Tibial artery (tissue), 4 donors: ENCODE results near the gene ADRA2A.

Source experiments
- DNase-seq, 2 donors: peaks; one replicate each; pipeline ENCODE4 v3.0.0-alpha.2; 2019
- H3K27ac ChIP-seq, 2 donors: fragments of 200-600 bp; sonication (generic) in 1 of 2; 1 replicate in 1 of 2; 2 replicates in 1 of 2; pipeline ENCODE4 v1.5.1; 2018 to 2019; ENCODE audit warnings: mild to moderate bottlenecking in 1 of 2
- H3K27me3 ChIP-seq, 2 donors: fragments of 200-600 bp; sonication (generic) in 1 of 2; one replicate each; pipeline versions ENCODE4 v1.5.1 to v1.6.0; 2016 to 2019
- H3K36me3 ChIP-seq, 3 donors: fragments of 200-600 bp; sonication (generic) in 2 of 3; one replicate each; pipeline ENCODE4 v1.5.1; 2016 to 2019; ENCODE audit warnings: mild to moderate bottlenecking in 2 of 3
- H3K4me1 ChIP-seq, 4 donors: fragments of 200-600 bp; sonication (generic) in 2 of 4; 1 replicate in 3 of 4; 2 replicates in 1 of 4; pipeline ENCODE4 v1.5.1; 2016 to 2019
- H3K4me3 ChIP-seq, 2 donors: fragments of 200-600 bp; sonication (generic) in 1 of 2; 1 replicate in 1 of 2; 2 replicates in 1 of 2; pipeline ENCODE4 v1.5.1; 2018 to 2019; ENCODE audit warnings: mild to moderate bottlenecking in 2 of 2
- H3K9me3 ChIP-seq, 3 donors: fragments of 200-600 bp; sonication (generic) in 1 of 3; one replicate each; pipeline ENCODE4 v1.5.1; 2016 to 2019
- intact Hi-C: fragments of 100-400 bp; cut with DNase I; formaldehyde crosslinking; loops from one replicate; pipeline ENCODE4 v1.15.0; 2023; ENCODE audit warnings: low total_unique reads
- TF ChIP-seq, protein P1 (sequence below), 2 experiments: fragments of 200-600 bp in 1 of 2; fragments of 450-650 bp in 1 of 2; IDR thresholded peaks; one replicate each; pipeline ENCODE4 v1.5.1; 2017 to 2019; ENCODE audit warnings: antibody characterized with exemption in 2 of 2, mild to moderate bottlenecking in 1 of 2, moderate library complexity in 1 of 2

ADRA2A gene

DNA sequence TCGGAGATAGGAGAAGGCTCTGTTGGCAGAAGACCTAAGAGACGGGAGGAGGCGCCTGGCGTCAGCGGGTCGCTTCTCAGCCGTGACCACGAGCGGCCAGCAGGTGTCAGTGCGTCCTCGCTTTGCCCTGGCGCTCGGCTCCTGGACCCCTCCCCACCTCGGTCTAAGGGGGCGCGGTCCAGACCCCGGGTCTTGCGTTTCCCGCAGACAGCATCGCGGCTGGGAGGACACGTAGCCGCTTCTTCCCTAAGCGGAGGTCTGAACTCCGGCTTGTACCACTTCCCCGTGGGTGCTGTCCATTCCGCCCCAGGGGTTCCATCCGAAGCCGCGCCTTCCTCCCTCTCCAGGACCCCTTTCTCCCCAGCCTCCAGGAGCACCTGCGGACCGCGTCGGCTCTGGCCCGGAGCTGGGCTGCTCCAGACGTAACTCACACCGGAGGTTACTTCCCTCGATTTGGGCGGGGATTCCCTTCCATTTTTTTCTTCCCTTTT, 593 bp upstream of the ADRA2A start:
- Histone ChIP-seq H3K27ac (no peak overlapping the region), H3K4me1 (peaks cover 0 to 36% (median 29%) of the 10 kb centered on the region in 4 donors), H3K27me3 (peaks cover 0 to 93% of the 10 kb centered on the region in 2 donors), H3K9me3 (no peaks in the 10 kb centered on the region), H3K36me3 (no peaks in the 10 kb centered on the region), H3K4me3 (peak overlapping the region; percentile 45 to 46)
- TF ChIP-seq, protein P1, sequence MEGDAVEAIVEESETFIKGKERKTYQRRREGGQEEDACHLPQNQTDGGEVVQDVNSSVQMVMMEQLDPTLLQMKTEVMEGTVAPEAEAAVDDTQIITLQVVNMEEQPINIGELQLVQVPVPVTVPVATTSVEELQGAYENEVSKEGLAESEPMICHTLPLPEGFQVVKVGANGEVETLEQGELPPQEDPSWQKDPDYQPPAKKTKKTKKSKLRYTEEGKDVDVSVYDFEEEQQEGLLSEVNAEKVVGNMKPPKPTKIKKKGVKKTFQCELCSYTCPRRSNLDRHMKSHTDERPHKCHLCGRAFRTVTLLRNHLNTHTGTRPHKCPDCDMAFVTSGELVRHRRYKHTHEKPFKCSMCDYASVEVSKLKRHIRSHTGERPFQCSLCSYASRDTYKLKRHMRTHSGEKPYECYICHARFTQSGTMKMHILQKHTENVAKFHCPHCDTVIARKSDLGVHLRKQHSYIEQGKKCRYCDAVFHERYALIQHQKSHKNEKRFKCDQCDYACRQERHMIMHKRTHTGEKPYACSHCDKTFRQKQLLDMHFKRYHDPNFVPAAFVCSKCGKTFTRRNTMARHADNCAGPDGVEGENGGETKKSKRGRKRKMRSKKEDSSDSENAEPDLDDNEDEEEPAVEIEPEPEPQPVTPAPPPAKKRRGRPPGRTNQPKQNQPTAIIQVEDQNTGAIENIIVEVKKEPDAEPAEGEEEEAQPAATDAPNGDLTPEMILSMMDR (IDR thresholded peaks at IDR 0.05): peak; percentile 51 to 64
- DNase-seq: no peak
- intact Hi-C loops: no loop called here

DNA sequence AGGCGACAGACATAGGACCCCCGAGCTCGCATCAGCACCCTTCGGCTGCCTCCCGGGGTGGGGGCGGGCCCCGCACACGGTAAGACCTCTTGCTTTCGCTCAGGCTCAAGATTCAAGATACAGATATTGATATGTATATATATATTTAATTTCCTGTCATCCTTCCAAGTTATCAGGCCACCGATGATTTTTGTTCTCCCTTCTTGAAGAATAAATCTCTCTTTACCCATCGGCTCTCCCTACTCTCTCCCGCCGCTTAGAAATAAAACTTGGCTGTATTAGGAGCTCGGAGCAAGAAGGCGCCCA, 603 bp downstream of the ADRA2A start:
- intact Hi-C loops: no loop called here
- Histone ChIP-seq H3K4me1 (peaks cover 0 to 36% (median 29%) of the 10 kb centered on the region in 4 donors), H3K4me3 (peak overlapping the region; percentile 45 to 46), H3K27me3 (peaks cover 0 to 91% of the 10 kb centered on the region in 2 donors), H3K27ac (no peak overlapping the region), H3K36me3 (no peaks in the 10 kb centered on the region), H3K9me3 (no peaks in the 10 kb centered on the region)
- TF ChIP-seq, protein P1 (IDR thresholded peaks at IDR 0.05): no peak
- DNase-seq: no peak

DNA sequence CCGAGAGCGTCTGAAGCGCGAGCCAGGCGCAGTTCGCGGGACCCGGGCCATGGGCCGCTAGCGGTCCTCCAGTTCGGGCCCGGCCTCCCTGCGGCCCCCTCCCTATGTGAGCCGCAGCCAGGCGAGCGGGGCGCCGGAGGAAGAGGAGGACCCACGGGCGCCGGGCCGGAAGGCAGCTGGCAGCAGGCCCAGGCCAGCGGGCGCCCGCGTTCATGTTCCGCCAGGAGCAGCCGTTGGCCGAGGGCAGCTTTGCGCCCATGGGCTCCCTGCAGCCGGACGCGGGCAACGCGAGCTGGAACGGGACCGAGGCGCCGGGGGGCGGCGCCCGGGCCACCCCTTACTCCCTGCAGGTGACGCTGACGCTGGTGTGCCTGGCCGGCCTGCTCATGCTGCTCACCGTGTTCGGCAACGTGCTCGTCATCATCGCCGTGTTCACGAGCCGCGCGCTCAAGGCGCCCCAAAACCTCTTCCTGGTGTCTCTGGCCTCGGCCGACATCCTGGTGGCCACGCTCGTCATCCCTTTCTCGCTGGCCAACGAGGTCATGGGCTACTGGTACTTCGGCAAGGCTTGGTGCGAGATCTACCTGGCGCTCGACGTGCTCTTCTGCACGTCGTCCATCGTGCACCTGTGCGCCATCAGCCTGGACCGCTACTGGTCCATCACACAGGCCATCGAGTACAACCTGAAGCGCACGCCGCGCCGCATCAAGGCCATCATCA, 1.1 kb downstream of the ADRA2A start:
- intact Hi-C loops: no loop called here
- peaks cover 0 to 87% of the 10 kb centered on the region in 2 donors for H3K27me3 ChIP-seq

DNA sequence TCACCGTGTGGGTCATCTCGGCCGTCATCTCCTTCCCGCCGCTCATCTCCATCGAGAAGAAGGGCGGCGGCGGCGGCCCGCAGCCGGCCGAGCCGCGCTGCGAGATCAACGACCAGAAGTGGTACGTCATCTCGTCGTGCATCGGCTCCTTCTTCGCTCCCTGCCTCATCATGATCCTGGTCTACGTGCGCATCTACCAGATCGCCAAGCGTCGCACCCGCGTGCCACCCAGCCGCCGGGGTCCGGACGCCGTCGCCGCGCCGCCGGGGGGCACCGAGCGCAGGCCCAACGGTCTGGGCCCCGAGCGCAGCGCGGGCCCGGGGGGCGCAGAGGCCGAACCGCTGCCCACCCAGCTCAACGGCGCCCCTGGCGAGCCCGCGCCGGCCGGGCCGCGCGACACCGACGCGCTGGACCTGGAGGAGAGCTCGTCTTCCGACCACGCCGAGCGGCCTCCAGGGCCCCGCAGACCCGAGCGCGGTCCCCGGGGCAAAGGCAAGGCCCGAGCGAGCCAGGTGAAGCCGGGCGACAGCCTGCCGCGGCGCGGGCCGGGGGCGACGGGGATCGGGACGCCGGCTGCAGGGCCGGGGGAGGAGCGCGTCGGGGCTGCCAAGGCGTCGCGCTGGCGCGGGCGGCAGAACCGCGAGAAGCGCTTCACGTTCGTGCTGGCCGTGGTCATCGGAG, 1.8 kb downstream of the ADRA2A start:
- H3K27me3 ChIP-seq: peaks cover 0 to 84% of the 10 kb centered on the region in 2 donors
- no peaks in the 10 kb centered on the region for H3K9me3 ChIP-seq
- TF ChIP-seq, protein P1 (IDR thresholded peaks at IDR 0.05): no peak
- H3K4me1 ChIP-seq: peaks cover 0 to 36% (median 29%) of the 10 kb centered on the region in 4 donors
- no peaks in the 10 kb centered on the region for H3K36me3 ChIP-seq
- no peak for DNase-seq
- H3K4me3 ChIP-seq: peak overlapping the region in 1 of 2 donors; percentile 46
- intact Hi-C loops: no loop called here
- H3K27ac ChIP-seq: no peak overlapping the region

More for the DNA sequence above, 1.1 kb downstream of the ADRA2A start:
- H3K27ac ChIP-seq: no peak overlapping the region
- peak overlapping the region; percentile 45 to 46 for H3K4me3 ChIP-seq
- no peaks in the 10 kb centered on the region for H3K9me3 ChIP-seq
- TF ChIP-seq, protein P1 (IDR thresholded peaks at IDR 0.05): no peak
- H3K4me1 ChIP-seq: peaks cover 0 to 36% (median 29%) of the 10 kb centered on the region in 4 donors
- no peaks in the 10 kb centered on the region for H3K36me3 ChIP-seq
- no peak for DNase-seq

- Histone ChIP-seq H3K27ac (no peak overlapping the region), H3K4me3 (no peak overlapping the region), H3K9me3 (no peaks in the 10 kb centered on the region), H3K36me3 (no peaks in the 10 kb centered on the region), H3K27me3 (peaks cover 0 to 78% of the 10 kb centered on the region in 2 donors), H3K4me1 (peaks cover 0 to 36% (median 29%) of the 10 kb centered on the region in 4 donors)
- no peak for DNase-seq
- intact Hi-C loops: no loop called here
- TF ChIP-seq, protein P1 (IDR thresholded peaks at IDR 0.05): no peak
Measured at GRCh38 chr10:111079241-111079760, 2.5 kb downstream of the ADRA2A start.
